HCT116 (cell line): Measurements from ENCODE around the gene DOK1.

Experiments
- EZH2 ChIP-seq: fragments of 200-600 bp; sonication (generic); IDR thresholded peaks from 2 replicates; pipeline ENCODE4 v1.6.1; 2017; ENCODE audit warnings: antibody characterized with exemption, mixed run types
- POLR2A ChIP-seq: IDR thresholded peaks from 2 replicates; pipeline ENCODE4 v1.7.0; 2011; ENCODE audit warnings: borderline replicate concordance; ENCODE audit not compliant: insufficient read depth, insufficient read length; ENCODE audit errors: extremely low read depth
- RAD21 ChIP-seq: IDR thresholded peaks from 2 replicates; pipeline ENCODE4 v1.6.1; 2012; ENCODE audit warnings: low read depth, mild to moderate bottlenecking
- SP1 ChIP-seq: IDR thresholded peaks from 2 replicates; pipeline ENCODE4 v1.6.1; 2012; ENCODE audit warnings: low read depth
- YY1 ChIP-seq: IDR thresholded peaks from 2 replicates; pipeline ENCODE4 v1.6.1; 2011; ENCODE audit warnings: low read length, low read depth, moderate library complexity, mild to moderate bottlenecking; ENCODE audit not compliant: insufficient replicate concordance; ENCODE audit errors: extremely low read depth
- TF ChIP-seq, protein P1 (sequence below), 3 experiments: fragments of 200-600 bp in 1 of 3; sonication (generic) in 1 of 3; IDR thresholded peaks in 2 of 3; conservative IDR thresholded peaks in 1 of 3; 2 replicates each; pipeline ENCODE4 v1.5.1; 2012 to 2017; ENCODE audit warnings: low read depth in 2 of 3, low read length in 2 of 3, antibody characterized with exemption in 1 of 3, borderline replicate concordance in 1 of 3, control low read depth in 1 of 3, mild to moderate bottlenecking in 1 of 3, mixed read lengths in 1 of 3, mixed run types in 1 of 3, moderate library complexity in 1 of 3; ENCODE audit not compliant: insufficient read depth in 1 of 3

DNA sequence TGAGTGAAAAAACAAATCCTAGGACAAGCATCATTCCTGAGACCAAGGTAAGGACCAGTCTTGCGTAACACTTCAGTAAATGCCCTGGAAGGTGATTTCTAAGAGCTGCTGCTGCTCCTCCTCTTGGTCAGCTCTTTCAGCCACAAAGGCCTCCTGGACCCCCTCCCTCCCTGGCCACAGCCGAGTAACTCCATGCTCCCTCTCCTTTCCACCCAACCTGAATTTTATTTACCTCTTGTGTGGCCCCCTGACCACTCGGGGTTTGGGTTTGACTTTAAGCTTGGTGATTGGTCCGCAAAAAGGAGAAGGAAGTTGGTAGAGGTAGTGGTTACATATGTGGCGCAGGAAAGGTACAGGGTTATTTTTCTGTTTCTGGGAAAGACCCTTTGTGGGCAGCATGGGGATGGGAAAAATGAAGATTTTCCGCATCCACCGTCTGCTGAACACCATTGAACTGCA, 15.6 kb upstream of the DOK1 start:
- no peak for TF ChIP-seq YY1
- no peak for TF ChIP-seq EZH2
- TF ChIP-seq SP1 = no peak
- TF ChIP-seq, protein P1, sequence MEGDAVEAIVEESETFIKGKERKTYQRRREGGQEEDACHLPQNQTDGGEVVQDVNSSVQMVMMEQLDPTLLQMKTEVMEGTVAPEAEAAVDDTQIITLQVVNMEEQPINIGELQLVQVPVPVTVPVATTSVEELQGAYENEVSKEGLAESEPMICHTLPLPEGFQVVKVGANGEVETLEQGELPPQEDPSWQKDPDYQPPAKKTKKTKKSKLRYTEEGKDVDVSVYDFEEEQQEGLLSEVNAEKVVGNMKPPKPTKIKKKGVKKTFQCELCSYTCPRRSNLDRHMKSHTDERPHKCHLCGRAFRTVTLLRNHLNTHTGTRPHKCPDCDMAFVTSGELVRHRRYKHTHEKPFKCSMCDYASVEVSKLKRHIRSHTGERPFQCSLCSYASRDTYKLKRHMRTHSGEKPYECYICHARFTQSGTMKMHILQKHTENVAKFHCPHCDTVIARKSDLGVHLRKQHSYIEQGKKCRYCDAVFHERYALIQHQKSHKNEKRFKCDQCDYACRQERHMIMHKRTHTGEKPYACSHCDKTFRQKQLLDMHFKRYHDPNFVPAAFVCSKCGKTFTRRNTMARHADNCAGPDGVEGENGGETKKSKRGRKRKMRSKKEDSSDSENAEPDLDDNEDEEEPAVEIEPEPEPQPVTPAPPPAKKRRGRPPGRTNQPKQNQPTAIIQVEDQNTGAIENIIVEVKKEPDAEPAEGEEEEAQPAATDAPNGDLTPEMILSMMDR (IDR thresholded peaks at IDR 0.05 in 2 of 3, conservative IDR thresholded peaks at IDR 0.05 in 1 of 3; ENCODE audit: borderline replicate concordance in 1 of 3, insufficient read depth in 1 of 3, low read depth in 2 of 3, low read length in 2 of 3) = no peak
- TF ChIP-seq RAD21 = no peak
- no peak for TF ChIP-seq POLR2A
